Measurements from ENCODE around the gene DEAF1. TPM values are rescaled to one million over a fixed set of nuclear protein-coding genes. Genes with fewer than 3 reads are reported as not detected.
"Not testable (repeated sequence)": the region's sequence is repeated elsewhere in the genome, so short reads cannot be mapped to it uniquely, and the experiment has no call there.

The DEAF1 gene
- total RNA-seq, 2 donors from 2014 or later: 44.1 to 51.9 TPM

DNA sequence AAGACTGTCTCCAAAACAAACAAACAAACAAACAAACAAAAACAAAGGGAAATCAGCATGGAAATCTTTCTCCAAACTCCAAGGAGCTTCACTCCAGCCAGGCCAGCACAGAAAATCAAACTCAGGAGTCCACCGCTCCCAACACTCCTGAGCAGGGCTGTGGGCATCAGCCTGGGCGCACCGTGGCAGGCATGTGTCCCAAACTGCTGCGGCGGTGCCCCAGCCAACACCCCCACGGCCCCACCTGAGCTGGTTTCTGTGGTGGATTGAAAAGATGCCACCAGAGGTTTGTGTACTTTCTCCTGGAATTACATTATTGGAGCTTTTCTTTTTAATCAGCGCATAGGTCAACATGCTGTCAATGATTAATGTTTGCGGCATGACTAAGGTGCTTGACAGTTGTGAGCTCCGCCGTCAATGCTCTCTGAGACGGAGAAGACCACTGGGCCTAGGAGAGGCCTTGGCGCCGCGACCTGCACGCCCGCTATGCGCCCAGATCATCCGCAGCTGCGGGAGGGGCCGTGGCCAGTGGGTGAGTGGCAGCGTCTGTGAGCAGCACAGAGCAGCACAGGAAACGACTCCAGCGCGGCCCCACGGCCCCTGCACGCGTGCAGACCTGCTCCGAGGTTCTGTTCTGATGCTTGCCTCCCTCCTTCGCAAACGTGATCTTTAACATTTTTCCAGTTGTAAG is 39.8 kb downstream of the DEAF1 start:
- Mint-ChIP-seq H3K4me1 (no peaks in the 10 kb centered on the region), H3K27ac (no peak overlapping the region), H3K36me3 (ENCODE audit: low read depth) (peaks cover 48% of the 10 kb centered on the region), H3K9me3 (no peaks in the 10 kb centered on the region), H3K4me3 (no peak overlapping the region), H3K27me3 (ENCODE audit: insufficient read depth) (no peaks in the 10 kb centered on the region)
- H3K27me3 ChIP-seq (ENCODE audit: control insufficient read depth, insufficient read depth, low read length, poor library complexity, severe bottlenecking): no peaks in the 10 kb centered on the region
- DNase-seq: no peak
- TF ChIP-seq, protein P1, sequence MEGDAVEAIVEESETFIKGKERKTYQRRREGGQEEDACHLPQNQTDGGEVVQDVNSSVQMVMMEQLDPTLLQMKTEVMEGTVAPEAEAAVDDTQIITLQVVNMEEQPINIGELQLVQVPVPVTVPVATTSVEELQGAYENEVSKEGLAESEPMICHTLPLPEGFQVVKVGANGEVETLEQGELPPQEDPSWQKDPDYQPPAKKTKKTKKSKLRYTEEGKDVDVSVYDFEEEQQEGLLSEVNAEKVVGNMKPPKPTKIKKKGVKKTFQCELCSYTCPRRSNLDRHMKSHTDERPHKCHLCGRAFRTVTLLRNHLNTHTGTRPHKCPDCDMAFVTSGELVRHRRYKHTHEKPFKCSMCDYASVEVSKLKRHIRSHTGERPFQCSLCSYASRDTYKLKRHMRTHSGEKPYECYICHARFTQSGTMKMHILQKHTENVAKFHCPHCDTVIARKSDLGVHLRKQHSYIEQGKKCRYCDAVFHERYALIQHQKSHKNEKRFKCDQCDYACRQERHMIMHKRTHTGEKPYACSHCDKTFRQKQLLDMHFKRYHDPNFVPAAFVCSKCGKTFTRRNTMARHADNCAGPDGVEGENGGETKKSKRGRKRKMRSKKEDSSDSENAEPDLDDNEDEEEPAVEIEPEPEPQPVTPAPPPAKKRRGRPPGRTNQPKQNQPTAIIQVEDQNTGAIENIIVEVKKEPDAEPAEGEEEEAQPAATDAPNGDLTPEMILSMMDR (conservative IDR thresholded peaks at IDR 0.05): no peak
- no peak overlapping the region for H3K9ac ChIP-seq (ENCODE audit: extremely low read depth, low read length, poor library complexity, severe bottlenecking)
- no peaks in the 10 kb centered on the region for H3K4me1 ChIP-seq (ENCODE audit: control insufficient read depth, insufficient read depth, low read length)
- peaks cover 38% of the 10 kb centered on the region for H3K36me3 ChIP-seq (ENCODE audit: control insufficient read depth, insufficient read depth, low read length)
- no peak overlapping the region for H3K4me3 ChIP-seq (ENCODE audit: low read length)
- no peaks in the 10 kb centered on the region for H3K9me3 ChIP-seq (ENCODE audit: control insufficient read depth, low read length)
- no peak overlapping the region for H3K27ac ChIP-seq (ENCODE audit: low read depth, low read length)
- 93 to 95% methylated on average over 25 to 30 of the region's 30 CpGs for WGBS, 2 experiments (ENCODE audit: insufficient coverage in 1 of 2, insufficient read length in 1 of 2)

GRCh38 chr11:654444-654843 is 40.6 kb downstream of the DEAF1 start:
- 91 to 94% methylated on average over 9 to 11 of the region's 12 CpGs for WGBS, 2 experiments (ENCODE audit: insufficient coverage in 1 of 2, insufficient read length in 1 of 2)
- DNase-seq; H3K4me3 ChIP-seq (ENCODE audit: low read length); H3K9ac ChIP-seq (ENCODE audit: extremely low read depth, low read length, poor library complexity, severe bottlenecking); H3K9me3 Mint-ChIP-seq; H3K4me3 Mint-ChIP-seq; H3K27ac Mint-ChIP-seq; H3K27me3 Mint-ChIP-seq (ENCODE audit: insufficient read depth); H3K27ac ChIP-seq (ENCODE audit: low read depth, low read length); H3K4me1 ChIP-seq (ENCODE audit: control insufficient read depth, insufficient read depth, low read length); H3K27me3 ChIP-seq (ENCODE audit: control insufficient read depth, insufficient read depth, low read length, poor library complexity, severe bottlenecking); H3K9me3 ChIP-seq (ENCODE audit: control insufficient read depth, low read length); H3K4me1 Mint-ChIP-seq: not testable (repeated sequence)
- H3K36me3 Mint-ChIP-seq (ENCODE audit: low read depth): peaks cover 50% of the 10 kb centered on the region
- H3K36me3 ChIP-seq (ENCODE audit: control insufficient read depth, insufficient read depth, low read length): peaks cover 40% of the 10 kb centered on the region

DNA sequence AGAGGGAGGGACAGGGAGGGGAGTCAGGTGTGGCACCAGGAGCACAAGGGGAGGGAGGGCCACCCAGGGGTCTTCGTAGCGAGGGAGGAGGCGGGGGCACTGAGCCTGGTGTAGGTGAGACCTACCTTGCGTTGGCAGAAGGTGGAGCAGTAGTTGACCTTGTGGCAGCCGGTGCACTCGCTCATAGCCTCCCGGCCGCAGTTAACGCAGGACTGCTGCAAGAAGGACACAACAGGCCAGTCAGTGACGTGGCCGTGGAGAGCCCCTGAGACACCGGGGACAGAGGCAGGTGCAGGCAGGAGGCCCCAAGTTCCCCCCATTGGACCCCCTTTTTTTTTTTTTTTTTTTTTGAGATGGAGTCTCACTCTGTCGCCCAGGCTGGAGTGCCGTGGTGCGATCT is 41.2 kb downstream of the DEAF1 start:
- Mint-ChIP-seq H3K4me3 (no peak overlapping the region), H3K36me3 (ENCODE audit: low read depth) (peaks cover 55% of the 10 kb centered on the region), H3K27ac (no peak overlapping the region), H3K27me3 (ENCODE audit: insufficient read depth) (no peaks in the 10 kb centered on the region), H3K4me1 (no peaks in the 10 kb centered on the region), H3K9me3 (no peaks in the 10 kb centered on the region)
- Histone ChIP-seq H3K27ac (ENCODE audit: low read depth, low read length) (no peak overlapping the region), H3K36me3 (ENCODE audit: control insufficient read depth, insufficient read depth, low read length) (peaks cover 41% of the 10 kb centered on the region), H3K27me3 (ENCODE audit: control insufficient read depth, insufficient read depth, low read length, poor library complexity, severe bottlenecking) (no peaks in the 10 kb centered on the region), H3K9me3 (ENCODE audit: control insufficient read depth, low read length) (no peaks in the 10 kb centered on the region), H3K4me3 (ENCODE audit: low read length) (no peak overlapping the region), H3K4me1 (ENCODE audit: control insufficient read depth, insufficient read depth, low read length) (no peaks in the 10 kb centered on the region), H3K9ac (ENCODE audit: extremely low read depth, low read length, poor library complexity, severe bottlenecking) (no peak overlapping the region)
- TF ChIP-seq, protein P1 (conservative IDR thresholded peaks at IDR 0.05): no peak
- no peak for DNase-seq
- WGBS, 2 experiments (ENCODE audit: insufficient coverage in 1 of 2, insufficient read length in 1 of 2): 91 to 92% methylated on average over 10 to 15 of the region's 15 CpGs

DNA sequence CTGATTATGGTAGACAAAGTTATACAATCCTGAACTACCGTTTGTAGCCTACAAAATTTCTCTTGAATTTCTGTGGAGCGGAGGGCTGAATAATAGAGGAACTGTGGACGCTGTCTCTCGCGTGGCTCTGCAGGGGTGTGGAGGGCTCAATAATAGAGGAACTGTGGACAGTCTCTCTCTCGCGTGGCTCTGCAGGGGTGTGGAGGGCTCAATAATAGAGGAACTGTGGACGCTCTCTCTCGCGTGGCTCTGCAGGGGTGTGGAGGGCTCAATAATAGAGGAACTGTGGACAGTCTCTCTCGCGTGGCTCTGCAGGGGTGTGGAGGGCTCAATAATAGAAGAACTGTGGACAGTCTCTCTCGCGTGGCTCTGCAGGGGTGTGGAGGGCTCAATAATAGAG is 41.9 kb downstream of the DEAF1 start:
- peaks cover 56% of the 10 kb centered on the region for H3K36me3 Mint-ChIP-seq (ENCODE audit: low read depth)
- H3K27ac ChIP-seq (ENCODE audit: low read depth, low read length); DNase-seq; H3K27me3 ChIP-seq (ENCODE audit: control insufficient read depth, insufficient read depth, low read length, poor library complexity, severe bottlenecking); H3K4me3 ChIP-seq (ENCODE audit: low read length); H3K9me3 ChIP-seq (ENCODE audit: control insufficient read depth, low read length); H3K4me1 ChIP-seq (ENCODE audit: control insufficient read depth, insufficient read depth, low read length); H3K9ac ChIP-seq (ENCODE audit: extremely low read depth, low read length, poor library complexity, severe bottlenecking); H3K27ac Mint-ChIP-seq; H3K27me3 Mint-ChIP-seq (ENCODE audit: insufficient read depth); H3K9me3 Mint-ChIP-seq; H3K4me3 Mint-ChIP-seq; H3K4me1 Mint-ChIP-seq: not testable (repeated sequence)
- WGBS, 2 experiments (ENCODE audit: insufficient coverage in 1 of 2, insufficient read length in 1 of 2): 94 to 95% methylated on average over 13 to 14 of the region's 14 CpGs
- H3K36me3 ChIP-seq (ENCODE audit: control insufficient read depth, insufficient read depth, low read length): peaks cover 36% of the 10 kb centered on the region

All from endodermal cell (in vitro differentiated cells).